ENCODE data around the gene C1orf159.

C1orf159 gene

DNA sequence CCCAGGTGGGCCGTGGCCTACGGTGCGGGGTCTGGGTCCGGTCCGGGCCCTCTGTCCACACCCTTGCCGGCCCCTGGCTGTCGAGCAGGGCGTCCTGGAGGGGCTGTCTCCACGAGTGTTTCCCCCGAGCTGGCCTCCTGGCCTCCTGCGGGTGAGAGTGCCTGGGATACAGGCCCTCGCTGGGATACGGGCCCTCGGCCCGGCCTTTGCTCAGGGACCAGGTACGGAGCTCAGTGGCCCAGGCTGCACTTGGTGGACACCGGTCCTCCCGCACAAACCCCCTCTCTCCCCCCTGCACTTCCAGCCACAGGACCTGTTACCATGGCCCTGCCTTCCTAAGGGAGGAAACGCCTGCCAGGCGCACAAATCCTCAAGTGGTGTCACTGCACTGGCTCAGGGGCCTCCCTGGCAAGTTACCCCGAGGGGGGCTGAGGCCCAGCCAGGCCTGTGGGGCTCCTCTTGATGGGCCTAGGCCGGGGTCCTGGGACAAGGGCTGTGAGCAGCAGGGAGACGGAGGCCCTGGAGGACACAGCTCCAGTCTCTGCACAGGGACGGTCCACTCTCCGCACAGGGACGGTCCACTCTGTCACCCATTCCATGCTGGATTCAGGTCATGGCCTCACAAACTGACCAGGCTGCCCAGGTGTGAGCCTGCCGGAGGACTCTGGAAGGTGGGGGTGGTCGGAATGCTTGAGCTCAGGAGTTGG, 23.6 kb downstream of the C1orf159 start:
- no peak for DNase-seq (ENCODE audit: low read depth)

DNA sequence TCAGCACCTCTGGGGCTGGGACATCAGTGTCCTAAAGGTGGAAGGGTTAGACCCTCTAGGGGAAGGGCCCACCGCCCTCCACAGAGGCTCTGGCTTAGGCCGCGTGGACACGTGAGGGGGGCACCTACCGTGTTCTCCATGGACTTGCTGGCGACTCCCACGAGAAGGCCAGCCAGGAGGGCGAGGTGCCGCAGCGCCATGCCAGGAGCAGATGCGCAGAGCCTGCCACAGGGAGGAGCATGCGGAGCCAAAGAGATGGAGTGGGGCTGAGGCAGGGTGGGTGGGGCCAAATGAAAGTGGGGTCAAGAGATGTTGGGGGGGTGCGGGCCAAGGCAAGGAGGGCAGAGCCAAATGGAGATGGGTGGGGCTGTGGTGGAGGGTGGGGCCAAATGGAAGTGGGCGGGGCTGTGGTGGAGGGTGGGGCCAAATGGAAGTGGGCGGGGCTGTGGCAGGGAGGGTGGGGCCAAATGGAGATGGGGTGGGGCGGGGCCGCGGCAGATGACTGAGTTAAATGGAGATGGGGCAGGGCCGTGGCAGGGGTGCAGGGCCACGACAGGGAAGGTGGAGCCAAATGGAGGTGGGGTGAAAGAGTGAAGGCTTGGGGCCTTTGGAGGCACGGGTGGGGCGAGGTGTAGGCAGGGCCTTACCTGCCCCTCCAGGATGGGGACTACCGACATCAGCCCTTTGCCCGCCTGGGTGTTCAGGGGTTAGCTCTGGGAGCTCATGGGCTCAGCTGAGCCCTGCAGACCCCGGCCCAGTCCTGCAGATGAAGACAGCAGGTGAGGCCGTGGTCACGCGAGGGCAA, 24.3 kb downstream of the C1orf159 start:
- DNase-seq (ENCODE audit: low read depth): no peak

- DNase-seq (ENCODE audit: low read depth): no peak
Observed at GRCh38 chr1:1090424-1091343, 25.2 kb downstream of the C1orf159 start.

- no peak for DNase-seq (ENCODE audit: low read depth)
Observed at GRCh38 chr1:1089731-1090423, 26.0 kb downstream of the C1orf159 start.

DNA sequence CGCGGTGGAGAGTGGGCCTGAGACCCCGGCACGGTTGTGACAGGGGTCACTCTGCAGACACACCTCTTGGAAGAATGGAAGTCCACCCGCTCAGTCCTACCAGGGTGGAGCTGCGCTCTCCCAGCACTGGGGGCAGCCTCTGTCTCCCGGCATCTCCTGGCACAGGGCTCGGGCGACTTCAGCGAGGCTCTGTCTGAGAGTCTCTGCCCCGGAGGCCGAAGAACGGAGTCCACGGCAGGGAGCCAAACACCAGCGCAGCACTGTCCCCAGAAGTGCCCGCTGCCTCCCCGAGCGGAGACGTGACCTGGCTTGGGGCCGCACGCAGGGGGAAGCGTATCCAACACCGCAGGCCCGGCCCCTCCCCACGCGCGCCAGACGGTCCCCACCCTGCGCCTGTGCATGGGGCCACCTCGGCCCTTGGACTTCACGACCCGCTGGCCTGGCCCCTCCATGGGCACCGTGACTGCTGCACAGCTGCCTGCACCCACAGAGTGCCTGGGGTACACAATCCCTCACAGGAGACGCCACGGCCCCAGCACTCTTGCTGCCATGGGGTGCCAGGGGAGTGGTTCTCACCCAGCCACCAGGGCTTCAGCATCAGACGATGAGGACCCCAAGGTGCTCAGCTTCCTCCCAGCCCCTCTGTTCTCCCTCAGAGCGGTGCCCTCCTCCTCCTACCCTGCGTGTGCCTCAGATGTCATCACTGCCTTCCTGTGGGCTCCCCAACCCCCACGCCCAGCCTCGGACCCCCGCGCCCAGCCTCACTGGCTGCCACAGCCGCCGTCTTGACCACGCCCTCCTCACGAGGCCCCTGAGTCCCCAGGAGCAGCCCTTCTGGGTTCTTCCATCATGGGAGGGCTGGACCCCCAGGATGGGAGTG, 26.8 kb downstream of the C1orf159 start:
- DNase-seq (ENCODE audit: low read depth): no peak

GRCh38 chr1:1088029-1088800, 27.7 kb downstream of the C1orf159 start:
- no peak for DNase-seq (ENCODE audit: low read depth)

GRCh38 chr1:1087351-1088028, 28.4 kb downstream of the C1orf159 start:
- DNase-seq (ENCODE audit: low read depth): no peak

GRCh38 chr1:1086911-1087341, 29.0 kb downstream of the C1orf159 start:
- no peak for DNase-seq (ENCODE audit: low read depth)

DNA sequence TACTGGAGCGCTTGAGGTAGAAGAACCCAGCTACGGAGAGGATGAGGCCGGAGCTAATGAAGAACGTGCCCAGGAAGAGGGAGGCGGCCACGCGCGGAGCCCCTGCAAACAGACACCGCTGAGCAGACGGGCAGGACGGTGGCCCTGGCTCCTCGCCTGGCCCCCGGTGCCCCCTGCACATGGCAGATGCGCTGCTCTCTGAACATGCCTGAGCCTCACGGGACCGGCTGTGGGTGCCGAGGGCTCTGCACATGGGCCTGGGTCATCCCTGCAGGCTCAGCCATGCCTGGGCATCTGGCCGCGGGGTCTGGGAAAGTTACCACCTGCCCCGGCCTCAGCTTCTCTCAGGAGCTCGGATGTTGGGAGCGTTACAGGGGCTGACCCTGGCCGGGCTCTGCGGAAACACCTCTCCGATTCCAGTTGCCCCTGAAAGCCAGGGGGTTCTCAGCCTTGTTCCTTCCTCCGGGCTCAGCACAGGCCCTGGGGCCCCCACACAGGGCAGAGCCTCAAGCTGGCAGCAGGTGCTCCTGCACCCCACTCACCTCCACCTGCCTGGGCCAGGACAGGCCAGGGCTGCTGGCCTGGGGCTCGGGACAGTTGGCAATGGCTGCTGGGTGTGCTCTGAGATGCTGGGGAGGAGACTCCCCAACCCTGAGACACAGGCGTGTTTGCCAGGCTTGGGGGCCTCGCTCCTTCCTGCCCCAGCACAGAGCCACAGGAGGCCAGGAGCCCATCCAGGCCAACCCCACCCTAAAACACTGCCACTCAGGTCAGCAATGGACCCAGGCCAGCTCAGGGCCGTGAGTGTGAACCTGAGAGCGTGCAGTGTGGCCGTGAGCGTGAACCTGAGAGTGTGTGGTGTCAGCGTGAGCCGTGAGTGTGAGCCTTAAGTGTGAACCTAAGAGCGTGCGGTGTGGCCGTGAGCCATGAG, 29.7 kb downstream of the C1orf159 start:
- DNase-seq (ENCODE audit: low read depth): no peak

DNA sequence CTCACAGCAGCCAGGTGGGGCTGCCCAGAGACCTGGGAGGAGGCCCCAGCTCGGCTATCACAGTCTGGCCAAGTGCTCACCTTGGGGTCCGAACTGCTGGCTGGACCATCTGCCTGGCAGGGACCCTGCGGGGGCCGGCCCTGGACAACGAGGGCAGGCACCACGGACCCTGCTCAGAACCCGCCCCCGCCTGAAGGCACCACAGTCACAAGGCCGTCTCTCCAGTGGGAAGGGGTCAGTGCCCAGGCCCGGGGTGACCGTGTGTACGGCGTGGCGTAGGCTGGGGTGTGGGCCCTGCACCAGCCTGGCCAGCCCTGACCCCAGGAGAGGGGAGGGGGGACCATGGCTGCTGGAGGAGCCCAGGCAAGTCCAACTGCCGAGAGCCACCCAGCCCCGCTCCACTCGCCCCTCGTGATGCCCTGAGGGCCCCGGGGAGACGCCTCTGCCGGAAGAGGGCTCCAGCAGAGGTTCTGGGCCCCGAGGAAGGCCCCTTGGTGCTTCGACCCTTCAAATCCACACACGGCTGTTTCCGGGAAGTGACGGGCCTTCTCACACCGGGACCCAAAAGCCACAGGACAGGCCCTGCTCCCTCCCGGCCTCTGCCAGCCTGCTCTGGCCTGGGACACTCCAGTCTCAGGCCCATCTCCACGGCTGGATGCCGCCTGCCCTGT, 30.6 kb downstream of the C1orf159 start:
- DNase-seq (ENCODE audit: low read depth): no peak

- no peak for DNase-seq (ENCODE audit: low read depth)
Observed at GRCh38 chr1:1084372-1085170, 31.3 kb downstream of the C1orf159 start.

- DNase-seq (ENCODE audit: low read depth): no peak
Observed at GRCh38 chr1:1083416-1084371, 32.2 kb downstream of the C1orf159 start.

DNA sequence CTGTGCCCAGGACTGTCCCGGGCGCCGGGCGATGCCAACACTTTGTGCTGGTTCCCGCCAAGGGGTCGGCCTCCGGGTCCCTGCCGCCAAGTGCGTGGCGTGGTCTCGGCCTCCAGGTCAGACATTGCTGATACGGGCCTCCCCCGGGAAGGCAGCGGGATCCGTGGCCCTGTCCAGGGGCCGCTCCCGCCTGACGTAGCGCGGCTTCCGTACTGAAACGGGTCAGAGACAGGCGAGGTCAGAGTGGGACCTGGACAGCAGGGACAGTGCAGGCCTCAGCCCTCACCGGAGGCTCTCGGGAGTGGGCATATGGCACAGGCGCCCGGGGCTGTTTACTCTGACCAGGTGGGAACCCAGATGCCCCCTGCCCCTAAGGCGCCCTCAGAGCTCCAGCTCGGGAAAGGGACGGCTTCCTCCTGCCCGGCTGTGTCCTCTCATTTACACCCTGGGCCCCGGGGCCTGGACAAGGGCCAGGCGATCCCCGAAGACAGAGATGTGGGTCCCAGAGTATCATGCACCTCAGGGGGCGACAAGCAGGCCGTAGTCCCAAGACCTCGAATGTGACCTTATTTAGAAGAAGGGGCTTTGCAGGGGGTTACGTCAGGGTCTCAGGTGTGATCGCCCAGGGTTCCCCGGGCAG, 33.0 kb downstream of the C1orf159 start:
- no peak for DNase-seq (ENCODE audit: low read depth)

DNA sequence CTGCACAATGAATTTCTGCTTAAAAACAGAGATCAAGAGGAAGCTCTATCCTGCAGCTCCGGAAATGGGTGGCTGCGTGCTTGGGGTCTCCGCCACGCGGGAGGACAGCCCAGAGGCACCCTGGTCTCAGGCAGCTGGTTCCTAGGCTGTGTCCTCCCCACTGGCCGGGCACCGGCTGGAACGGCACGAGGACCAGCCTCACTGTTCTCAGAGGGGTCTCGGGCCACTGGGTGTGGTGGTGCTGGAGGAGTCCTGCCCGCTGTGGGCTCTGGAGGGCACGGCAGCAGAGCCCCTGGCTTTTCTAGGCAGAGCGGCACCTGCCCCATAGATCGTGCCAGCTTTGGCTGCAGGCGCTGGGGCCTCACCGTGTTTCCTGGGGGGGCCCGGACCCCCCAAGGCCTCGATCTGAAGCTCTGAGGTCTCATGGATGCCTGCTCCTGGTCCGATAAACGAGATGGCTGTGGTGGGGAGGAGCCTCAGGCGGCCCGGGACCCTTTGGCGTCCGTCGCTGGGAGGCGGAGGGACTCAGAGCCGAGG, 33.6 kb downstream of the C1orf159 start:
- no peak for DNase-seq (ENCODE audit: low read depth)

Measured in non-pigmented ciliary epithelial cell (primary cell).